HUDEP-2 (cell line): Measurements from ENCODE around the gene KCNH4.
"Not testable (repeated sequence)": the region's sequence is repeated elsewhere in the genome, so short reads cannot be mapped to it uniquely, and the experiment has no call there.

ENCODE experiments used
- DNase-seq, 76 experiments: peaks; one replicate each; lab custom pipeline; 2025; ENCODE audit not compliant: unreplicated experiment in 76 of 76; lab: John Stamatoyannopoulos, UW

The KCNH4 gene

DNA sequence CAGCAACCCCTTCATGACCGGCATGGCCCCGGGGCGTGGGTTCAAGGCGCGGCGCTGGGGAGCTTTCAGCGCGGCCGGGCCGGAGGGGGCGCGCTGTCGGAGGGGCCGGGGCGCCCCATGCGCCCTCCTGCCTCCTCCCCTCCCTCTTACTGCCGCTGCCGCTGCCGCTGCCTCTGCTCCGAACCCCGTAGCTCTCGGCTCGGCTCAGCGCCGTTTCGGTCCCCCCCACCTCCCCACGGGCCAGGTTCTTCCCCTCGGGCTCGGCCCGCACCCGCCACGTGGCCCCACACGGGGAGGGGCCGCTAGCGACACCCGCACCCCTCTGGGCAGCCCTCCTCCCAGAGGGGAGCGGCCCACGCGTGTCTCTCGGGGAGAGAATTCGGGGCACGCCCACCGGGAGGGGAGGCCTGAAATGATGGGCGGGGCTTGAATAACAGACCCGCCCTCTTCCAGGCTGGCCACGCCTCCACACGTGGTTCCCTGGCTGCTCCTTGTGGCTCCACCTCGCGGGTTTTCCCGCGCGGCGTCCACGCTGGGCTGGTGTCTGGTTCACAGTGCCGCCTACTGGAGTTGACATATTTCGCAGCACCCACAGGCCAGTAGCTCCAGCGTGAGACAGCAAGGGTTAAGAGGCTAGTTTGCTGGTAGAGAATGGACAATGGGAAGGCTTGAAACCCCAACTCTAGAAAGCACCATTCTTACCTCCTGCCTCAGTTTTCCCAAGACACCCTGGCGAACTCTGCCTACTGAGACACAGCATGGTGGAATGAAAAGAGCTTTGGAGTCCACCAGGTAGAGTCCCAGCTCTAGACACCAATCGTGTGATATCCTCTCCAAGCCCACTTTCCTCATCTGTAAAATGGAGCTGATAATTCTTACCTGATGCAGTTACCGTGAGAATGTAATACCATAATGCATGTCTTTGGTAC, at the start of gene KCNH4:
Gene KCNH4, minus strand, starts transcription at position 221 of the 929 bp plus-strand sequence. Its CDS starts 197 bp downstream, at position 24.
- peak in 73 of 76 experiments; percentile 49 to 92 (median 85) for DNase-seq

DNA sequence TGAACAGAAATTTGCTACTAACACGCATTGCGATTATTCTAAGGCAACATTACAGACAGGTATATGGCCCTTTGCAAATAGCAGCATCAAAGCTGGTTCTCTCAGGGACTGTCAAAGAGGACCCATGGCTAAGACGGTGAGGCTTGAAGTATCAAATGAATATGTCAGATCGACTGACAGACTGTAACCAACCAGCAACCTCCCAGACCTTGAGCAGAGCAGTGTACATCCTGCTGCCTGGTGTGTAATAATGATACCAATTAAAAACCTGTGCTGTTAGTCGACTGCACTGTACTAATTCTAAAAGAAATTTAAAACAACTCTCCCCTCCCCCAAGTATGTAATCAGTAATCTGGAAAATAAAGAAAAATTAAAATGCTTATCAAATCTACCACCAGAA, 49.3 kb upstream of the KCNH4 start:
- no peak for DNase-seq

DNA sequence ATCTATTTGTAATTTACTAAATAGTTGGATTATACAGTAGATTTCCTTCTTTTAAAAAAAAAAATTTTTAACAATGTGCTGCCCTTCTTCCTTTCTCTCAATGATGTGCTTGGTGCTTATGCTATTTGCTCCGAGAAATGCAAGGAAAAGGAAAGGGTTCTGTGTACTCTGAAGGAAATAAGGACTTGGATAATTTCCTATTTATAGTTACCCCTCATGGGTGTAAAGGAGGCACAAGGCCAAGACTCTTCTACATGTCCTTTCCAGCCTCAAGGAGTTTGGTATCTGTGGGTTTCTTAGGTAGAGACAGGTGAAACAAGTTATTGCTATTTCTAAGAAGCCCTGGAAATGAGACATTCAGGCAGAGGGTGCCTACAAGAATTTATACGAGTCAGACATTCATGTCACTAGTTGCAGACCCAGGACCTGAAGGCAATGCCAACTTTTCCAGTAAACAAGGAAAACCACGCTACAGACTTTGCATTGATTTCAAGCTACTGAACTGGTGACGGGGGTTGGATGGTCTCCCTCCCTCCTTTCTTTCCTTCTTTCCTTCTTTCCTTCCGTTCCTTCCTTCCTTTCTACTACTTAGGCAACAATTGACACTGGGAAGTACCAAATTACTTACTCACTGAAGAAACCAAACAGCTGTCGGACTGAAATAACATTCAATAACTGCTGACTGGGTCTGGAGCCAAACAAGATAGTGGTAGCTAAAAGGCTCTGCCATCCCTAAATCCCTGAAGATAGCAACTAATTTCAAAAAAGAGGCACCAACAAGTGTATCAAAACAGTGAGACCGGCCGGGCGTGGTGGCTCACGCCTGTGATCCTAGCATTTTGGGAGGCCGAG, 47.1 kb upstream of the KCNH4 start:
- DNase-seq: no peak

- DNase-seq: no peak
Observed at GRCh38 chr17:42225646-42226045, 44.7 kb upstream of the KCNH4 start.

DNA sequence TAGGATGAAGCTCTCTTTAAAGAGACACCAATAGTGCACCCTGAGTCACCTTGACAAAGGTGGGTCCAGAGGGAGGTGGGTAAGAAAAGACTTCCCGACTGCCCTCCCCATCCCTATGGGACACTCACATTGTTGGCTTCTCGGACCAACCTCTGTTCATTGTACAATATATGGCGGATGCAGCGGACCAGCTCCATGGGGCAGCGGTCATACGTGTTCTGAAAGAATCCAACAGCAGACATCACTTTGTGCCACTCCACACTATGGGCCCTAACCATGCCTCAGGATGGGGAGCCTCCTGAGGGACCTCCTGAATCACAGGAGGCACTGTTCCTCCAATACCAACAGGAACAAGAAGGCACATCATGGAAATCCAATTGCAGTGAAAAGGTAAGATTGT, 43.7 kb upstream of the KCNH4 start:
- no peak for DNase-seq

GRCh38 chr17:42221886-42222745, 41.2 kb upstream of the KCNH4 start:
- peak in 47 of 76 experiments; percentile 3 to 65 (median 30) for DNase-seq

GRCh38 chr17:42219280-42219679, 38.3 kb upstream of the KCNH4 start:
- DNase-seq: not testable (repeated sequence)

DNA sequence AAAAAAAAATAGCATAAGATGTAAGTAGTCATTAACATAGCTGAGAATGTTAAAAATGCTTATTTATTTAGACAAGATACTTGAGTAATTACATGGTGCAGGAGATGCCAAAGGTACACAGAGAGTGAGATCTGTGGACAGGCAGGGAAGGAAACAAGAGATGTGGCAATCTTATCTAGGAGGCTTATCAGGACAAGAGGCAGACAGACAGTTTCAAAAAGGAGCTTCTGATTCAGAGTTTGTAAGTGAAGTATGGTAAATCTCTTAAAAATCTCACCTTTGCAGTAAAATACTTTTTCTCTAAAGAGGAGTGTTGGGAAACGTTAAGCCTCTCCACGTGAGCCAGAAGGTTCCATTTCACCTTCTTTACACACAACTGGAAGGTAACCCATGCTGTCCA, 33.2 kb upstream of the KCNH4 start:
- no peak for DNase-seq

DNA sequence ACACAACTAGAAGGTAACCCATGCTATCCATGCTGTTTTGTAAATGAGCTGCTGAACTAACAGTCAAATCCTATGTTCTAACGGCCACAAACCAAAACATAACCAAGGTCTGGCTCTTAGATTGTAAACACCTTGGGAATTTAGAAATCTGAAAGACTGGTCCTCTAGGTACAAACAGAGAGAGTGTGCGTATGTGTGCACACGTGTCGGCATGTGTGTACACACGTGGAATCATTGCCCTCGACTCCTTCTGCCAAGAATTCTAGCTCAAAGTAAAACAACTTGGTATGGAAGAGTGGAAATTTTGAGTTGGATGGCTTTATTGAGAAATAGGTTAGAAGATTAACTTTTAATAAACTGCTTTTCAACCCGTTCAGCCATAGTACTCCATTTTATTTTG, 31.4 kb upstream of the KCNH4 start:
- DNase-seq: no peak

- not testable (repeated sequence) for DNase-seq
Observed at GRCh38 chr17:42211921-42212341, 31.0 kb upstream of the KCNH4 start.

GRCh38 chr17:42210046-42210445, 29.1 kb upstream of the KCNH4 start:
- no peak for DNase-seq

GRCh38 chr17:42206153-42206612, 25.2 kb upstream of the KCNH4 start:
- DNase-seq: not testable (repeated sequence)

DNA sequence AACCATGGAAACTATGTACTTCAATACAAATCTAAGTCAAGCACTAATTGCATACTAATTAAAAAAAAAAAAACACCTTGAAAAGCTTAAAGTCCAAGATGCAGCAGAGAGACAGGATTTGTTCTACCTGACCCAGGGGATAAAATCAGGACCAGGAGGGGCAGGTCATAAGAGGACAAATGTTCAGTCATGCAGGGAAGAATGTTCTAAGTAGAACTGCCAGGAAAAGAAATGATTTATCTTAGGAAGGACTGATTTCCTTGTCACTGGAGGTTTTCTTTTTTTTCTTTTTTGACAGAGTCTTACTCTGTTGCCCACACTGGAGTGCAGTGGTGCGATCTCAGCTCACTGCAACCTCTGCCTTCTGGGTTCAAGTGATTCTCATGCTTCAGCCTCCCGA, 22.4 kb upstream of the KCNH4 start:
- DNase-seq: no peak

DNA sequence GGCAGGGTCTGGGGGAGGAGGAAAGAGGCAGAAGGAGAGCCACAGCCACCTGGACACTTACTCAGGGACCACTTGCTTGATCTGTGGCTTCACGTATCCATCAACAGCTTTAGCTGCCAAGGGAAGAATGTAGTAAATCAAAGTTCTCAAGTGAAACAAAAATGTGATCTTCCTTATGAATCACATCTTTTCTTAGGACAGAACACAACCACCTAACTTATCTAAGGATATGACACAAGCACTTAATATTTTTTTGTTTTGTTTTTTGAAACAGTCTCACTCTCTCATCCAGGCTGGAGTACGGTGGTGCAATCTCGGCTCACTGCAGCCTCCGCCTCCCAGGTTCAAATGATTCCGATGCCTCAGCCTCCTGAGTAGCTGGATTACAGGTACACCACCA, 21.8 kb upstream of the KCNH4 start:
- no peak for DNase-seq

DNA sequence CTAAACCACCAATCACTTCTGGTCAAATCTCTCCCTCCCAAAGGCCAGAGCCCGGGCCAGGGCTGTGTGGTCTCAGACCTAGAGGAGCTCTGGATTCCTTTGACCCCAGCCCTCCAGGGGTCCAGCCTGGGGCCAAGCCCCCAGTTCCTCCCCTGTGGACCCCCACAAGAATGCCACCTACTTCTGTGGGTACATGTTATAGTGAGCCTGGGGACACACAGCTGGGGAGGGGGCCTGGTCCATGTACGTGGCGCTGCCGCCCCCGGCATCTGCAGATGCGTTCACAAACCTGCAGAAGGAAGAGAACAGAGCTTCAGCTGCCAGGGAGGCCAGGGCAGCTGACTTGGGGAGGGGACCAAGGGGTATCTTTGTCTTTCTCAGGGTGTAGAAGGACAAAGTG, 21.2 kb upstream of the KCNH4 start:
- no peak for DNase-seq

DNA sequence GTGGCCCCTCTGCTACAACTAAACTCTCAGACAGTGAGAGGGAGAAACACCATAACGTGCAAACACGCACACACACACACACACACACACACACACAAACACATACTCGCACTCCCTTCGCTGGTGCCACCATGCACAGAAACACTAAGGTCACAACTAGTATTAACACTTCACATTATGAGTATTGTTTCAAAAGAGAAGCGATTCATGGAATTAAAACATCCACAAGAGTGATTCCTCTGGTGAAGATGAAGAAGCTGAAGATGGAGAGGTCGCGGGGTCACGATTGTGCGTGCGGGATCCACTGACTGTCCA, 20.5 kb upstream of the KCNH4 start:
- DNase-seq: no peak

DNA sequence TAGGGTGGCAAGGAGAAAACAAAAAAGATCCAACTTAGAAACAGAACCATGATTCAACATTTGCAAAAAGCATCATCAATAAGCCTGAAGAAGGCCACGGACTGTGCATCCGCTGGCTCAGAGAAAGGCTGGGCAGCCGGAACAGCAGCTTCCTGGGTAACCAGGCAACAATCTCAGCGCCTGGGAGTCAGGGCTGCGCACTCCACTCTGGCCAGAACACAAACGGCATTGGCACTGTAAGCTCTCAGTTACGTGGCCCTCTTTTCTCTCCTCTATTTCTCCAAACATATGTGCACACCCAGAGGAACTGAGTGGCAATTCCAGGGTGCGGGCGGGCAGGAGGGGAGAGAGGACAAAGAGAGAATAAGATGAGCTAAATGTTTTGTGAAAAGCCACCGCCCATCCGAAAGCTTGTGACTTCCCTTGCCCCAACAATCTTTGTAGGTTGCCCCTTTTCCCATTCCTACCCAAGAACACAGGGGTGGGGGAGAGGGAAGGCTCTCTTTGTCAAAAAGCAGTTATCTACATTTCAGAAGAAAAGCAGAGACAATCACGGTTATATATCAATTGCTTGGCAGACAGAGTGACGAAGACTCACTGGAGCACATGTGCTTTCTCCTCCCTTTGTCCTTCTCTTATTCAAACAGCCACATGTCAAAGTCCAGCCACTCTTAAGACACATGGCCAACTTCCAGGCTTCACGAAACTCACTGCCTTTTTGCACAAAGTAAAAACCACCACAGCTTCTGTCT, 19.9 kb upstream of the KCNH4 start:
- DNase-seq: no peak

GRCh38 chr17:42199416-42200011, 18.6 kb upstream of the KCNH4 start:
- DNase-seq: peak in 1 of 76 experiments; percentile 19

- peak in 22 of 76 experiments; percentile 7 to 39 (median 18) for DNase-seq
Observed at GRCh38 chr17:42198897-42199296, 18.0 kb upstream of the KCNH4 start.
